ENCODE results near the gene LDB1. TPM values are rescaled to one million over a fixed set of nuclear protein-coding genes. Genes with fewer than 3 reads are reported as not detected.

LDB1 gene
- total RNA-seq, 1 donor from 2014 or later = 29.5 TPM

DNA sequence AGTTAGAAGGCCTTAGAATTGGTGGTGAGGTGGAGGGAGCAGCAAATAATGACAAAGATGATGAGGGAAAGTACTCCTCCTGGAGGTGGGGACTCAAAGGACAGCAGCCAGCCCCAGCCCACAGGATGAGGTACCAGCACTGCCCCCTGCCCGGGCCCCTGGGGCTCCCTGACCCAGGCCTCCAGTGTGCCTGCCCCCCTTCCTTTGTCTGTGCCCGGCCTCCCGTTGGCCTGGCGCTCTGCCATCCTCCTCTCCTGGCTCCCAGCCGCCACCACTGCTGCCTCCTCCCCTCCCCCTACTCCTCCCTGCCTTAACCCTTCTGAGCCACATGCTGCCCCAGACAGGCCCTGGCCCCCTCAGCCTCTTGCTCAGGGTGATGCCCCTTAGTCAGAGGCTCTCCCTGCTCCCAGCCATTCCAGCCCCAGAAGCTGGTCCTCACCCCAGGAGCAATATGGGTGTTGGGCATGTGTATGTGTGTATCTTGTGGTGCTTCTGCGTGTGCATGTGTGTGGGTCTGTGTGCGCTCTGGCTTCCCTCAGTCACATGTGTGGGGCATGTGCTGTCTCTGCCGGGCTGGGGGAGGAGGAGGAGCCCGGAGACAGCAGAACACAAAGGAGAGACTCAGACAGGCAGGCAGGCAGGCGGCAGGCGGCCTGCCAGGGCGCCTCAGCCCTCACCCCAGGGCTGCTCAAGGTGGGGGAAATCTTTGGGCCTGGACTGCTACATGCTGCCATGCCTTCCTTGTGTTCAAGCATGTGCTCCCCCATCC lies 2.6 kb downstream of the LDB1 start:
- TF ChIP-seq, protein P1, sequence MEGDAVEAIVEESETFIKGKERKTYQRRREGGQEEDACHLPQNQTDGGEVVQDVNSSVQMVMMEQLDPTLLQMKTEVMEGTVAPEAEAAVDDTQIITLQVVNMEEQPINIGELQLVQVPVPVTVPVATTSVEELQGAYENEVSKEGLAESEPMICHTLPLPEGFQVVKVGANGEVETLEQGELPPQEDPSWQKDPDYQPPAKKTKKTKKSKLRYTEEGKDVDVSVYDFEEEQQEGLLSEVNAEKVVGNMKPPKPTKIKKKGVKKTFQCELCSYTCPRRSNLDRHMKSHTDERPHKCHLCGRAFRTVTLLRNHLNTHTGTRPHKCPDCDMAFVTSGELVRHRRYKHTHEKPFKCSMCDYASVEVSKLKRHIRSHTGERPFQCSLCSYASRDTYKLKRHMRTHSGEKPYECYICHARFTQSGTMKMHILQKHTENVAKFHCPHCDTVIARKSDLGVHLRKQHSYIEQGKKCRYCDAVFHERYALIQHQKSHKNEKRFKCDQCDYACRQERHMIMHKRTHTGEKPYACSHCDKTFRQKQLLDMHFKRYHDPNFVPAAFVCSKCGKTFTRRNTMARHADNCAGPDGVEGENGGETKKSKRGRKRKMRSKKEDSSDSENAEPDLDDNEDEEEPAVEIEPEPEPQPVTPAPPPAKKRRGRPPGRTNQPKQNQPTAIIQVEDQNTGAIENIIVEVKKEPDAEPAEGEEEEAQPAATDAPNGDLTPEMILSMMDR (conservative IDR thresholded peaks at IDR 0.05; ENCODE audit: low read depth, low read length) = peak; percentile 23
- DNase-seq (ENCODE audit: low read depth) = no peak
- peak overlapping the region; percentile 96 for H3K4me3 ChIP-seq (ENCODE audit: low read depth, low read length)

DNA sequence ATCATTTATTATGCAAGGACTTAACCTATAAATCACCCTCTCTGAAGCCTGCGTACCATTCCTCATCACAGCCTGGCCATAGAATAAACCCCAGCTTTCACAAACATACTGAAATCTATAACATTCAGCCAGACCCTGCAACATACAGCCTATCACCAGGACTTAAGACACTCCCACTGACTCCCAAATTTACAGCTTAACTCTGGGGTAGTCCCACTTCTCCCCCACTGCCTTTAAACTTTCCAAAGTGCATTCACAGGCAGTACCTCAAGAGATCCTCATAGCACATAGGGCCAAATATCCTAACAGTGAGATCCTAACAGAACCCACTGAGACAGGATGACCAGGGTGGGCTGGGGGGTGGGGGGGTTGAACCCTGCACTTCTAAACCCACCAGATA lies 3.5 kb downstream of the LDB1 start:
- no peak for DNase-seq (ENCODE audit: low read depth)
- TF ChIP-seq, protein P1 (conservative IDR thresholded peaks at IDR 0.05; ENCODE audit: low read depth, low read length) = no peak
- H3K4me3 ChIP-seq (ENCODE audit: low read depth, low read length) = no peak overlapping the region

GRCh38 chr10:102115775-102116174 lies 4.4 kb downstream of the LDB1 start:
- no peak for DNase-seq (ENCODE audit: low read depth)
- TF ChIP-seq, protein P1 (conservative IDR thresholded peaks at IDR 0.05; ENCODE audit: low read depth, low read length) = no peak
- H3K4me3 ChIP-seq (ENCODE audit: low read depth, low read length) = peak overlapping the region; percentile 78

GRCh38 chr10:102114861-102115618 lies 5.1 kb downstream of the LDB1 start:
- TF ChIP-seq, protein P1 (conservative IDR thresholded peaks at IDR 0.05; ENCODE audit: low read depth, low read length) = no peak
- peak overlapping the region; percentile 78 for H3K4me3 ChIP-seq (ENCODE audit: low read depth, low read length)
- no peak for DNase-seq (ENCODE audit: low read depth)

GRCh38 chr10:102113956-102114857 lies 6.0 kb downstream of the LDB1 start:
- TF ChIP-seq, protein P1 (conservative IDR thresholded peaks at IDR 0.05; ENCODE audit: low read depth, low read length) = no peak
- DNase-seq (ENCODE audit: low read depth) = no peak
- H3K4me3 ChIP-seq (ENCODE audit: low read depth, low read length) = peak overlapping the region; percentile 78

GRCh38 chr10:102113261-102113955 lies 6.8 kb downstream of the LDB1 start:
- H3K4me3 ChIP-seq (ENCODE audit: low read depth, low read length) = peak overlapping the region; percentile 78

More at GRCh38 chr10:102113261-102113955, 6.8 kb downstream of the LDB1 start:
- TF ChIP-seq, protein P1 (conservative IDR thresholded peaks at IDR 0.05; ENCODE audit: low read depth, low read length) = no peak
- DNase-seq (ENCODE audit: low read depth) = no peak

All from epithelial cell of proximal tubule (primary cell).